Chondrocyte (in vitro differentiated cells): ENCODE results near the gene SPATS2L. TPM values are rescaled to one million over a fixed set of nuclear protein-coding genes. Genes with fewer than 3 reads are reported as not detected.

Experiments used
- DNase-seq: peaks from one replicate; pipeline ENCODE4 v3.0.0; 2021; ENCODE audit warnings: mixed read lengths, low spot score
- H3K27ac Mint-ChIP-seq: one replicate; pipeline ENCODE4 v1.8.0; 2021; ENCODE audit warnings: mild to moderate bottlenecking, moderate library complexity, mixed read lengths; ENCODE audit not compliant: unreplicated experiment
- H3K27me3 Mint-ChIP-seq: 2 replicates; pipeline ENCODE4 v1.8.0; 2021; ENCODE audit warnings: low read depth, mixed read lengths
- H3K36me3 Mint-ChIP-seq: 2 replicates; pipeline ENCODE4 v1.8.0; 2021; ENCODE audit warnings: low read depth, mixed read lengths
- H3K4me1 Mint-ChIP-seq: 2 replicates; pipeline ENCODE4 v1.8.0; 2021; ENCODE audit warnings: low read depth, mild to moderate bottlenecking, mixed read lengths
- H3K4me3 Mint-ChIP-seq: one replicate; pipeline ENCODE4 v1.8.0; 2021; ENCODE audit warnings: mild to moderate bottlenecking, moderate library complexity, mixed read lengths; ENCODE audit not compliant: unreplicated experiment
- H3K9me3 Mint-ChIP-seq: 2 replicates; pipeline ENCODE4 v1.8.0; 2021; ENCODE audit warnings: low read depth, mixed read lengths
- total RNA-seq: library from RNA; stranded (reverse); gene quantifications from 3 replicates; pipeline ENCODE4 v1.2.1, GENCODE V29; 2021
- TF ChIP-seq, protein P1 (sequence below): fragments of 200-600 bp; sonication (generic); IDR thresholded peaks from 2 replicates; pipeline ENCODE4 v1.5.0; 2021; ENCODE audit warnings: antibody characterized with exemption, mild to moderate bottlenecking, moderate library complexity

SPATS2L gene
- total RNA-seq, 1 donor from 2014 or later = 237 TPM

DNA sequence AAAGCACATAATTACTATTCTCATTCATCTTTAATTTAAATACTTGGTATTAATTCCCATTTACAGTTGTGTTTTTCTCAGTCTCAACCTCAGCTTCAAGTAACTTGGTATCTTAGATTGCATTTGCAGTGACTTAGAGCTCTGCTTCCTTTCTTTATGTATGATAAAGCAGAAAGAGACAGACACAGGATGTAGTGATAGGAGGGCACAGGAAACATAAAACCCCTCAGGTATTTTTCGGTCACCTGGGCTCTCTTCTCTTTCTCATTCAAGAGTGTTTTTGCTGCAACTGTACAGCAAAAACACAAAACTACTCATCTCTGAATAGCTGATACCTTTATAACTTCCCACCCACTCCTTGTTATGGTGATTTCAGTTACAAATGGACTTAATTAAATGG lies 120.3 kb downstream of the SPATS2L start:
- Mint-ChIP-seq H3K27ac (no peak overlapping the region), H3K4me1 (peaks cover under 1% of the 10 kb centered on the region), H3K36me3 (peaks cover 9% of the 10 kb centered on the region), H3K27me3 (no peaks in the 10 kb centered on the region), H3K4me3 (no peak overlapping the region), H3K9me3 (no peaks in the 10 kb centered on the region)
- TF ChIP-seq, protein P1, sequence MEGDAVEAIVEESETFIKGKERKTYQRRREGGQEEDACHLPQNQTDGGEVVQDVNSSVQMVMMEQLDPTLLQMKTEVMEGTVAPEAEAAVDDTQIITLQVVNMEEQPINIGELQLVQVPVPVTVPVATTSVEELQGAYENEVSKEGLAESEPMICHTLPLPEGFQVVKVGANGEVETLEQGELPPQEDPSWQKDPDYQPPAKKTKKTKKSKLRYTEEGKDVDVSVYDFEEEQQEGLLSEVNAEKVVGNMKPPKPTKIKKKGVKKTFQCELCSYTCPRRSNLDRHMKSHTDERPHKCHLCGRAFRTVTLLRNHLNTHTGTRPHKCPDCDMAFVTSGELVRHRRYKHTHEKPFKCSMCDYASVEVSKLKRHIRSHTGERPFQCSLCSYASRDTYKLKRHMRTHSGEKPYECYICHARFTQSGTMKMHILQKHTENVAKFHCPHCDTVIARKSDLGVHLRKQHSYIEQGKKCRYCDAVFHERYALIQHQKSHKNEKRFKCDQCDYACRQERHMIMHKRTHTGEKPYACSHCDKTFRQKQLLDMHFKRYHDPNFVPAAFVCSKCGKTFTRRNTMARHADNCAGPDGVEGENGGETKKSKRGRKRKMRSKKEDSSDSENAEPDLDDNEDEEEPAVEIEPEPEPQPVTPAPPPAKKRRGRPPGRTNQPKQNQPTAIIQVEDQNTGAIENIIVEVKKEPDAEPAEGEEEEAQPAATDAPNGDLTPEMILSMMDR = no peak
- no peak for DNase-seq

DNA sequence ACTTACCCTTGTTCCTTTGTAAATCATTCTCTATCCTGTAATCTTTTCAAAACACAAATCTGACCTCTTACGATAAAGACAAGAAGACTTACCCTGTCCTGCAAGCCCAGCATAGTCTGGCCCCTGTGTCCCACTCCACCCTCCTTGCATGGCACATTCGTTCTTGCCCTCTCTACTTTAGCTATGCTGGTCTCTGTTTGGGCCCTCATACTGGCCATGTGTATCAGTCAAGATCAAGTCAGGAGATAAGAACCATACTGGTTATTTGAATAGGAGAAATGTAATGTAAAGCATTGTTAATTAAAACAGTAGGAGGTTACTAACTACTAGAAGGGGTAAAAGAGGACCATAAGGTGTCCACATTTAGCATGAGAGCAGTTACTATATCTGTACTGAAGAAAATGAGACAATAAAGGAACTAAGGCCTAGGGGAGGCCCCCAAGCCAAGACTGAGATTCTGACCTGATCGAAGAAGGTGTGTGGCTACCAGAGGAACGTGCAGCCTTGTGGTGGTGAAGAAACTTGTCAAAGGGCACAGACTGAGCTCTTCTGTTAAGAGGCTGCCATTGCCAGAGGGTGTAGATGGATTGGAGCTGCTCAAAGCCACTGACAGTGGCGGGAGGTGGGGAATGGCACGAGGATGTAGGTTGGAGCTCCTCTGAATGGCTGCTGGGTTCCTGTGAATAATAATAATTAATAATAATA lies 122.6 kb downstream of the SPATS2L start:
- Mint-ChIP-seq H3K27me3 (no peaks in the 10 kb centered on the region), H3K9me3 (no peaks in the 10 kb centered on the region), H3K27ac (no peak overlapping the region), H3K4me3 (no peak overlapping the region), H3K36me3 (peaks cover 14% of the 10 kb centered on the region), H3K4me1 (peaks cover 13% of the 10 kb centered on the region)
- no peak for DNase-seq
- TF ChIP-seq, protein P1 = no peak

GRCh38 chr2:200430017-200430416 lies 123.5 kb downstream of the SPATS2L start:
- TF ChIP-seq, protein P1 = no peak
- peaks cover 14% of the 10 kb centered on the region for H3K36me3 Mint-ChIP-seq
- no peak overlapping the region for H3K4me3 Mint-ChIP-seq
- no peak for DNase-seq
- H3K27ac Mint-ChIP-seq = peak overlapping the region; percentile 6
- no peaks in the 10 kb centered on the region for H3K9me3 Mint-ChIP-seq
- H3K27me3 Mint-ChIP-seq = no peaks in the 10 kb centered on the region
- H3K4me1 Mint-ChIP-seq = peaks cover 13% of the 10 kb centered on the region

DNA sequence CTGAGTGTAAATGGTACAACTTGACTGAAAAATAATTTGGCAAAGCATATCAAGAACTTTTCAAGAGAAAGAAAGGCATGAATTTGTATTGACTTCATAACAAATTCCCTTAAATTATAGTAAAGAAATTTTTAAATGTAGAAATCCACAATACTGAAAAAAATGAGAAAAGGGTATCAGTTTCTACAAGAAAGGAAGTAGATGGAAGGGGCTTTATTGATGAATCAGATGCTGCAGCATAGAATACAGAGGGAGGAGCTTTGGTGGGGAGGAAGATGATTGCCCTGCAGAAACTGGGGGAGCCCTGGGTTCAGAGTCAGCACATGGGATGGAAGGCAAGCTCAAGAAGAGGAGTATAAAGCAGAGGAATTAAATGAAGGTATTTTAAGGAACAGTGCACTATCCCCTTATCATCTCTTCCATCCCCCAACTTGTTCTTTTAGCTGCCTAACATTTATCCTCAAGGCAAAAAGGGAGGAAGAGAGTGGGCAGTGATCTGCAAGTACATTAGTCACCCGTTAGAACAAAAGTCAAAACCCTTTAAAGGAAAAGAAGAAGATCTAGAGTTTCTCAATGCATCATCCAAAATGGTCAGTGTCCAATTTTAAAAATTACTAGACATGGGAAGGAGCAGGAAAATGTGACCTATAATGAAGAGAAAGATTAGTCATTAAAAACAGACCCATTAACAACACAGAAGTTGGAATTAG lies 125.7 kb downstream of the SPATS2L start:
- H3K36me3 Mint-ChIP-seq = peaks cover 23% of the 10 kb centered on the region
- H3K4me3 Mint-ChIP-seq = no peak overlapping the region
- TF ChIP-seq, protein P1 = no peak
- H3K27me3 Mint-ChIP-seq = no peaks in the 10 kb centered on the region
- no peak for DNase-seq
- peaks cover 7% of the 10 kb centered on the region for H3K9me3 Mint-ChIP-seq
- peak overlapping the region; percentile 57 for H3K27ac Mint-ChIP-seq
- peaks cover 13% of the 10 kb centered on the region for H3K4me1 Mint-ChIP-seq

- H3K27ac Mint-ChIP-seq = no peak overlapping the region
- H3K36me3 Mint-ChIP-seq = peaks cover 35% of the 10 kb centered on the region
- H3K4me3 Mint-ChIP-seq = no peak overlapping the region
- no peaks in the 10 kb centered on the region for H3K27me3 Mint-ChIP-seq
- H3K9me3 Mint-ChIP-seq = peaks cover 9% of the 10 kb centered on the region
- no peak for DNase-seq
- TF ChIP-seq, protein P1 = no peak
- peaks cover 13% of the 10 kb centered on the region for H3K4me1 Mint-ChIP-seq
Observed at GRCh38 chr2:200435379-200435778, 128.9 kb downstream of the SPATS2L start.
